HEK293 (cell line): ENCODE data around the gene BATF3.

Source experiments
- CTCF ChIA-PET: fragments of 350-600 bp; formaldehyde crosslinking; extraction: SDS; loops from one replicate; lab custom pipeline; 2021; ENCODE audit warnings: antibody characterized with exemption; lab: Yijun Ruan, JAX
- POLR2A ChIA-PET: fragments of 300-600 bp; formaldehyde crosslinking; extraction: SDS; loops from one replicate; lab custom pipeline; 2020; ENCODE audit warnings: antibody characterized with exemption, inconsistent platforms; lab: Yijun Ruan, JAX
- H3K27ac ChIP-seq: fragments of 200-500 bp; sonication (Bioruptor generic); 2 replicates; pipeline ENCODE4 v1.5.1; 2014; ENCODE audit warnings: low read depth, low read length, control low read depth, inconsistent platforms; ENCODE audit errors: extremely low read depth
- H3K36me3 ChIP-seq, 2 experiments: fragments of 200-500 bp in 1 of 2; sonication (Bioruptor generic) in 1 of 2; 1 replicate in 1 of 2; 2 replicates in 1 of 2; pipeline ENCODE4 v1.5.1; 2014 to 2017; ENCODE audit warnings: inconsistent platforms in 2 of 2, low read length in 2 of 2; ENCODE audit not compliant: control insufficient read depth in 2 of 2, insufficient read depth in 1 of 2
- H3K4me1 ChIP-seq: fragments of 200-500 bp; sonication (Bioruptor generic); 2 replicates; pipeline ENCODE4 v1.5.1; 2014; ENCODE audit warnings: mild to moderate bottlenecking, low read length, inconsistent platforms; ENCODE audit not compliant: control insufficient read depth, insufficient read depth
- H3K4me3 ChIP-seq: 2 replicates; pipeline ENCODE4 v1.5.1; 2011; ENCODE audit warnings: low read depth, mild to moderate bottlenecking, control low read depth, low read length, moderate library complexity
- H3K9me3 ChIP-seq: fragments of 200-500 bp; sonication (Bioruptor generic); 2 replicates; pipeline ENCODE4 v1.5.1; 2014; ENCODE audit warnings: low read depth, low read length, inconsistent platforms; ENCODE audit not compliant: control insufficient read depth, insufficient read depth
- GLI2 ChIP-seq: fragments of 450-650 bp; formaldehyde crosslinking; IDR thresholded peaks from 2 replicates; pipeline ENCODE4; 2017; ENCODE audit warnings: missing biosample characterization, missing genetic modification characterization, low read depth, borderline replicate concordance
- HOXD13 ChIP-seq: sonication (generic); formaldehyde crosslinking; IDR thresholded peaks from 2 replicates; pipeline ENCODE4 v1.8.0; 2022; ENCODE audit warnings: missing genetic modification reagents, borderline replicate concordance
- YY2 ChIP-seq: fragments of 450-650 bp; formaldehyde crosslinking; IDR thresholded peaks from 2 replicates; pipeline ENCODE4 v1.5.1; 2016; ENCODE audit warnings: missing biosample characterization, missing genetic modification characterization
- ZNF24 ChIP-seq: fragments of 450-650 bp; formaldehyde crosslinking; IDR thresholded peaks from 2 replicates; pipeline ENCODE4 v1.5.1; 2016; ENCODE audit warnings: missing biosample characterization, missing genetic modification characterization
- ZNF354C ChIP-seq: fragments of 450-650 bp; formaldehyde crosslinking; IDR thresholded peaks from 2 replicates; pipeline ENCODE4 v1.5.1; 2016; ENCODE audit warnings: missing biosample characterization, missing genetic modification characterization, low read depth, borderline replicate concordance
- ZNF391 ChIP-seq: fragments of 450-650 bp; formaldehyde crosslinking; IDR thresholded peaks from 2 replicates; pipeline ENCODE4 v1.5.1; 2016; ENCODE audit warnings: low read depth, missing biosample characterization, missing genetic modification characterization, borderline replicate concordance
- ZNF521 ChIP-seq: fragments of 450-650 bp; formaldehyde crosslinking; IDR thresholded peaks from 2 replicates; pipeline ENCODE4 v1.5.1; 2017; ENCODE audit warnings: missing biosample characterization, mild to moderate bottlenecking, missing genetic modification characterization
- ZNF624 ChIP-seq: fragments of 450-650 bp; formaldehyde crosslinking; IDR thresholded peaks from 2 replicates; pipeline ENCODE4 v1.5.1; 2017; ENCODE audit warnings: missing biosample characterization, missing genetic modification characterization
- ZNF654 ChIP-seq: fragments of 450-650 bp; formaldehyde crosslinking; IDR thresholded peaks from 2 replicates; pipeline ENCODE4 v1.5.1; 2016; ENCODE audit warnings: low read depth, missing biosample characterization, missing genetic modification characterization
- ZNF791 ChIP-seq: fragments of 450-650 bp; formaldehyde crosslinking; IDR thresholded peaks from 2 replicates; pipeline ENCODE4 v1.5.1; 2016; ENCODE audit warnings: missing biosample characterization, missing genetic modification characterization
- ZNF837 ChIP-seq: fragments of 450-650 bp; formaldehyde crosslinking; IDR thresholded peaks from 2 replicates; pipeline ENCODE4 v1.5.1; 2016; ENCODE audit warnings: missing biosample characterization, missing genetic modification characterization
- TF ChIP-seq, protein P1 (sequence below): fragments of 450-650 bp; formaldehyde crosslinking; IDR thresholded peaks from 2 replicates; pipeline ENCODE4 v1.5.1; 2017; ENCODE audit warnings: missing biosample characterization, missing genetic modification characterization
- TF ChIP-seq, protein P2 (sequence below): fragments of 450-650 bp; IDR thresholded peaks from 2 replicates; pipeline ENCODE4 v1.5.1; 2018; ENCODE audit warnings: missing biosample characterization, missing genetic modification characterization
- TF ChIP-seq, protein P3 (sequence below): fragments of 450-650 bp; formaldehyde crosslinking; conservative IDR thresholded peaks from 2 replicates; pipeline ENCODE4 v1.5.1; 2016; ENCODE audit warnings: low read depth, missing biosample characterization, missing genetic modification characterization
- TF ChIP-seq, protein P4 (sequence below): fragments of 450-650 bp; formaldehyde crosslinking; IDR thresholded peaks from 2 replicates; pipeline ENCODE4; 2016; ENCODE audit warnings: missing biosample characterization, missing genetic modification characterization
- TF ChIP-seq, protein P5 (sequence below): fragments of 450-650 bp; formaldehyde crosslinking; IDR thresholded peaks from 2 replicates; pipeline ENCODE4 v1.5.1; 2017; ENCODE audit warnings: missing biosample characterization, missing genetic modification characterization

BATF3 gene

DNA sequence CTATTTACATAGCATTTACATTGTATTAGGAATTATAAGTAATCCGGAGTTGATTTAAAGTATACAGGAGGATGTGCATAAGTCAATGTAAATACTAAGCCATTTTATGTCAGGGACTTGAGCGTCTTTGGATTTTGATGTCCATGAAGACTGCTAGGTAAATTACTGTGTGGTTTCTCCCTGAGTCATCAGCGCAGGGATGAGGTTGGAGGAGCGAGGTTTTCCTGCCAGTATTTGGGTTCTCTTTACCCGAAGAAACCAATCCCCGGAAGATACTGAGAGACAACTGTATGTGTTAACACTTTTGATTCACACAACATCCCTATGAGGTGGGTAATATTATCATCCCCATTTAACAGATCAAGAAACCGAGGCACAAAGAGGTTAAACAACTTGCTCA is 29.3 kb downstream of the BATF3 start:
- POLR2A ChIA-PET, result no interaction called here
- Histone ChIP-seq H3K4me1 (peaks cover 11% of the 10 kb centered on the region; the same call in 1 of the 2 replicates), H3K27ac (no peak overlapping the region), H3K9me3 (no peaks in the 10 kb centered on the region), H3K36me3 (no peaks in the 10 kb centered on the region), H3K4me3 (no peak overlapping the region)
- CTCF ChIA-PET, result interaction anchor here (1.5 to 1.6 kb wide), 2 partner anchors 80 to 193 kb away, joined by 3 read pairs; no protein-coding TSS in a partner anchor
- TF ChIP-seq ZNF354C (tag by site-specific recombination) (no peak), ZNF391 (tag by site-specific recombination) (no peak), ZNF521 (tag by site-specific recombination) (no peak), GLI2 (tag by site-specific recombination) (no peak), ZNF654 (tag by site-specific recombination) (no peak), YY2 (tag by site-specific recombination) (no peak), HOXD13 (CRISPR knock-in tag) (no peak), ZNF837 (tag by site-specific recombination) (no peak), ZNF624 (tag by site-specific recombination) (no peak), ZNF24 (no peak), ZNF791 (no peak)
- TF ChIP-seq, protein P1, sequence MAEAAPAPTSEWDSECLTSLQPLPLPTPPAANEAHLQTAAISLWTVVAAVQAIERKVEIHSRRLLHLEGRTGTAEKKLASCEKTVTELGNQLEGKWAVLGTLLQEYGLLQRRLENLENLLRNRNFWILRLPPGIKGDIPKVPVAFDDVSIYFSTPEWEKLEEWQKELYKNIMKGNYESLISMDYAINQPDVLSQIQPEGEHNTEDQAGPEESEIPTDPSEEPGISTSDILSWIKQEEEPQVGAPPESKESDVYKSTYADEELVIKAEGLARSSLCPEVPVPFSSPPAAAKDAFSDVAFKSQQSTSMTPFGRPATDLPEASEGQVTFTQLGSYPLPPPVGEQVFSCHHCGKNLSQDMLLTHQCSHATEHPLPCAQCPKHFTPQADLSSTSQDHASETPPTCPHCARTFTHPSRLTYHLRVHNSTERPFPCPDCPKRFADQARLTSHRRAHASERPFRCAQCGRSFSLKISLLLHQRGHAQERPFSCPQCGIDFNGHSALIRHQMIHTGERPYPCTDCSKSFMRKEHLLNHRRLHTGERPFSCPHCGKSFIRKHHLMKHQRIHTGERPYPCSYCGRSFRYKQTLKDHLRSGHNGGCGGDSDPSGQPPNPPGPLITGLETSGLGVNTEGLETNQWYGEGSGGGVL, result no peak
- TF ChIP-seq, protein P2, sequence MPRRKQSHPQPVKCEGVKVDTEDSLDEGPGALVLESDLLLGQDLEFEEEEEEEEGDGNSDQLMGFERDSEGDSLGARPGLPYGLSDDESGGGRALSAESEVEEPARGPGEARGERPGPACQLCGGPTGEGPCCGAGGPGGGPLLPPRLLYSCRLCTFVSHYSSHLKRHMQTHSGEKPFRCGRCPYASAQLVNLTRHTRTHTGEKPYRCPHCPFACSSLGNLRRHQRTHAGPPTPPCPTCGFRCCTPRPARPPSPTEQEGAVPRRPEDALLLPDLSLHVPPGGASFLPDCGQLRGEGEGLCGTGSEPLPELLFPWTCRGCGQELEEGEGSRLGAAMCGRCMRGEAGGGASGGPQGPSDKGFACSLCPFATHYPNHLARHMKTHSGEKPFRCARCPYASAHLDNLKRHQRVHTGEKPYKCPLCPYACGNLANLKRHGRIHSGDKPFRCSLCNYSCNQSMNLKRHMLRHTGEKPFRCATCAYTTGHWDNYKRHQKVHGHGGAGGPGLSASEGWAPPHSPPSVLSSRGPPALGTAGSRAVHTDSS (tag by site-specific recombination), result no peak
- TF ChIP-seq, protein P3, sequence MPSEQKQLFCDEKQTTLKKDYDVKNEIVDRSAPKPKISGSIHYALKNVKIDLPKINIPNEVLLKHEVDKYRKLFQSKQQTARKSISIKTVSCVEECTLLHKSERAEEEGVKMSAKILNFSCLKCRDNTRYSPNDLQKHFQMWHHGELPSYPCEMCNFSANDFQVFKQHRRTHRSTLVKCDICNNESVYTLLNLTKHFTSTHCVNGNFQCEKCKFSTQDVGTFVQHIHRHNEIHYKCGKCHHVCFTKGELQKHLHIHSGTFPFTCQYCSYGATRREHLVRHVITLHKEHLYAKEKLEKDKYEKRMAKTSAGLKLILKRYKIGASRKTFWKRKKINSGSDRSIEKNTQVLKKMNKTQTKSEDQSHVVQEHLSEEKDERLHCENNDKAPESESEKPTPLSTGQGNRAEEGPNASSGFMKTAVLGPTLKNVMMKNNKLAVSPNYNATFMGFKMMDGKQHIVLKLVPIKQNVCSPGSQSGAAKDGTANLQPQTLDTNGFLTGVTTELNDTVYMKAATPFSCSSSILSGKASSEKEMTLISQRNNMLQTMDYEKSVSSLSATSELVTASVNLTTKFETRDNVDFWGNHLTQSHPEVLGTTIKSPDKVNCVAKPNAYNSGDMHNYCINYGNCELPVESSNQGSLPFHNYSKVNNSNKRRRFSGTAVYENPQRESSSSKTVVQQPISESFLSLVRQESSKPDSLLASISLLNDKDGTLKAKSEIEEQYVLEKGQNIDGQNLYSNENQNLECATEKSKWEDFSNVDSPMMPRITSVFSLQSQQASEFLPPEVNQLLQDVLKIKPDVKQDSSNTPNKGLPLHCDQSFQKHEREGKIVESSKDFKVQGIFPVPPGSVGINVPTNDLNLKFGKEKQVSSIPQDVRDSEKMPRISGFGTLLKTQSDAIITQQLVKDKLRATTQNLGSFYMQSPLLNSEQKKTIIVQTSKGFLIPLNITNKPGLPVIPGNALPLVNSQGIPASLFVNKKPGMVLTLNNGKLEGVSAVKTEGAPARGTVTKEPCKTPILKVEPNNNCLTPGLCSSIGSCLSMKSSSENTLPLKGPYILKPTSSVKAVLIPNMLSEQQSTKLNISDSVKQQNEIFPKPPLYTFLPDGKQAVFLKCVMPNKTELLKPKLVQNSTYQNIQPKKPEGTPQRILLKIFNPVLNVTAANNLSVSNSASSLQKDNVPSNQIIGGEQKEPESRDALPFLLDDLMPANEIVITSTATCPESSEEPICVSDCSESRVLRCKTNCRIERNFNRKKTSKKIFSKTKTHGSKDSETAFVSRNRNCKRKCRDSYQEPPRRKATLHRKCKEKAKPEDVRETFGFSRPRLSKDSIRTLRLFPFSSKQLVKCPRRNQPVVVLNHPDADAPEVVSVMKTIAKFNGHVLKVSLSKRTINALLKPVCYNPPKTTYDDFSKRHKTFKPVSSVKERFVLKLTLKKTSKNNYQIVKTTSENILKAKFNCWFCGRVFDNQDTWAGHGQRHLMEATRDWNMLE (tag by site-specific recombination), result no peak
- TF ChIP-seq, protein P4, sequence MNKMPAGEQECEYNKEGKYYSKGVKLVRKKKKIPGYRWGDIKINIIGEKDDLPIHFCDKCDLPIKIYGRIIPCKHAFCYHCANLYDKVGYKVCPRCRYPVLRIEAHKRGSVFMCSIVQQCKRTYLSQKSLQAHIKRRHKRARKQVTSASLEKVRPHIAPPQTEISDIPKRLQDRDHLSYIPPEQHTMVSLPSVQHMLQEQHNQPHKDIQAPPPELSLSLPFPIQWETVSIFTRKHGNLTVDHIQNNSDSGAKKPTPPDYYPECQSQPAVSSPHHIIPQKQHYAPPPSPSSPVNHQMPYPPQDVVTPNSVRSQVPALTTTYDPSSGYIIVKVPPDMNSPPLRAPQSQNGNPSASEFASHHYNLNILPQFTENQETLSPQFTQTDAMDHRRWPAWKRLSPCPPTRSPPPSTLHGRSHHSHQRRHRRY (tag by site-specific recombination), result no peak
- TF ChIP-seq, protein P5, sequence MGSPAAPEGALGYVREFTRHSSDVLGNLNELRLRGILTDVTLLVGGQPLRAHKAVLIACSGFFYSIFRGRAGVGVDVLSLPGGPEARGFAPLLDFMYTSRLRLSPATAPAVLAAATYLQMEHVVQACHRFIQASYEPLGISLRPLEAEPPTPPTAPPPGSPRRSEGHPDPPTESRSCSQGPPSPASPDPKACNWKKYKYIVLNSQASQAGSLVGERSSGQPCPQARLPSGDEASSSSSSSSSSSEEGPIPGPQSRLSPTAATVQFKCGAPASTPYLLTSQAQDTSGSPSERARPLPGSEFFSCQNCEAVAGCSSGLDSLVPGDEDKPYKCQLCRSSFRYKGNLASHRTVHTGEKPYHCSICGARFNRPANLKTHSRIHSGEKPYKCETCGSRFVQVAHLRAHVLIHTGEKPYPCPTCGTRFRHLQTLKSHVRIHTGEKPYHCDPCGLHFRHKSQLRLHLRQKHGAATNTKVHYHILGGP (tag by site-specific recombination), result no peak
